ENCODE data around the gene ZNF189. TPM values are rescaled to one million over a fixed set of nuclear protein-coding genes. Genes with fewer than 3 reads are reported as not detected.
"Not testable (repeated sequence)": the region's sequence is repeated elsewhere in the genome, so short reads cannot be mapped to it uniquely, and the experiment has no call there.

Gene ZNF189
- total RNA-seq, 1 donor from 2014 or later = 17.5 TPM

DNA sequence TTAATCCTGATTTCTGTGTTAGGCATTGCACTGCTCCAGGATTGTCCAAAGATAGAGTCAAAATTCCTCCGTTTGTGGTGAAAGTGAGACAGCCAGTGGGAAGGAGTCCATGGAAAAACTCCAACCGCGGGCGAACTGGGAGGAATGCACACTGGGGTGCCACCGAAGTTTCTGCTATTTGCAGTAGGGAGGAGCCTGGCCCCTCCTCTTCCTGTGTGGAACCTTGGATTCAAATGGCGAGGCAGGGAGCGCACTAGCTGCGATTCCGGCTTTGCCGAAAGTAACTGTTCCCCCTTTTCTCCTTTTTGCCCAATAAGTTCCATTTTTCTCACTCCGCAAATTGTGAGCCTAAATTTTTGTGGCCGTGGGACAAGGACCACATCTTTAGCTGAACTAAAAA is 23.1 kb upstream of the ZNF189 start:
- no peak for ATAC-seq
- DNase-seq = no peak
- intact Hi-C loops (cut with micrococcal nuclease) = no loop called here

DNA sequence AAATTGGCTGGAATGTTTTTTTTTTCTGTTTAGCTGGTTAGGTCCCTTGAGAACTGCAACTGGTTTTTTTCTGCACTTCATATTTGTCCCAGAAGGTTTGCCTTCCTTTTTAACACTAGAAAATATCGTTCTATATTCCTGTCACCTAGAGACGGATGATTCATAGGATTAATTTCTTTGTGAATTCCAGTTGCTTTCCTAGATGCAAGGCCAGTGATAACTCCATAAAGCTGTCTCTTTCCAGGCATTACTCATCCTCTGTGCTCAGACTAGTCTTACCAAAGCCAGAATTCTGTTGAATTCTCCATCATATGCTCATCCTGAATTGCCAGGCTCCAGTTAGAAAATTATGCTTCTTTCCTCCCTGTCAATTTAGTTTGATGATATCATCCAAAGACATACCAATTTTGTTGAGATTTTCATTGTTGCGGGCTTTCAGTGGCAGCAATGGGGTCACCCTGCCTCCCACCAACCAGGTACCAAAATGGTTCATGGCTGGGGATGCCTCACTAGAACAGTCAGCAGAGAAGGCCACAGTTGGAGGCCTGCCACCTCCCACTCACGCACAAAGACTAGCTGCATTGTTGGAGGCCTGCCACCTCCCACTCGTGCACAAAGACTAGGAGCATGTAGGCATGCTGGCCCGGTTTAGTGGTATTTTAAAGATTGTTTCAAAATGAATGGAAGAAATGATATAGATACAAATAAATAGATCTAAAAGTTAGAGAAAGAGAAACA is 22.4 kb upstream of the ZNF189 start:
- DNase-seq = no peak
- intact Hi-C loops (cut with micrococcal nuclease) = no loop called here
- ATAC-seq = no peak

DNA sequence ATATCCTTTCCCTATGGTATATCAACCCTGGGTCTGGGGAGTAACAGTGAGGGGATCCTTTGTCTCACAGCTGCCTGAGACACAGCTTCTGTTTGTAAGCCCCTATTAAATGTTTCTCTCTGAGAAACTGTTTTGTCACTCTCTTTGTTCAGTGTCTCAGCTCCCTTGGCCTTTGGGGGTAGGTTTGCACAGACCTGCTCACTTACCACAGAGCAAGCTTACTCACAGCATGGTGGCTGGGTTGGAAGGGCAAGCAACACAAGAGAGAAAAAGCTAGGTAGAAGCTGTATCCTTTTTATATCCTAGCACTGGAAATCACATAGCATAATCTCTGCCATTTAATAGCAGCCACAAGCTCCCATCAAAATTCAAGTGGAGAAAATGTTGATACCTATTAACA is 18.4 kb upstream of the ZNF189 start:
- no peak for DNase-seq
- intact Hi-C loops (cut with micrococcal nuclease) = no loop called here
- no peak for ATAC-seq

DNA sequence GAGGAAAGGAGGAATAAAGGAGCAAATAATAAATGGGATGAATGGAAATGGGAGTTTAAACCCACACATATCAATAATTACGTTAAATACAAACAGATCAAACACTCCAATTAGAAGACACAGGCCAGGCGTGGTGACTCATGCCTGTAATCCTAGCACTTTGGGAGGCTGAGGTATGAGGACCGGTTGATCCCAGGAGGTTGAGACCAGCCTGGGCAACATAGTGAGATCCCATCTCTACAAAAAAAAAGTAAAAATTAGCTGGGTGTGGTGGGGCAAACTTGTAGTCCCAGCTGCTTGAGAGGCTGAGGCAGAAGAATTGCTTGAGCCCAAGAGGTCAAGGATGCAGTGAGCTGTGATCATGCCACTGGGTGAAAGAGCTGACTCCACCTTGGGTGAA is 17.5 kb upstream of the ZNF189 start:
- DNase-seq = no peak
- ATAC-seq = no peak
- intact Hi-C loops (cut with micrococcal nuclease) = no loop called here

DNA sequence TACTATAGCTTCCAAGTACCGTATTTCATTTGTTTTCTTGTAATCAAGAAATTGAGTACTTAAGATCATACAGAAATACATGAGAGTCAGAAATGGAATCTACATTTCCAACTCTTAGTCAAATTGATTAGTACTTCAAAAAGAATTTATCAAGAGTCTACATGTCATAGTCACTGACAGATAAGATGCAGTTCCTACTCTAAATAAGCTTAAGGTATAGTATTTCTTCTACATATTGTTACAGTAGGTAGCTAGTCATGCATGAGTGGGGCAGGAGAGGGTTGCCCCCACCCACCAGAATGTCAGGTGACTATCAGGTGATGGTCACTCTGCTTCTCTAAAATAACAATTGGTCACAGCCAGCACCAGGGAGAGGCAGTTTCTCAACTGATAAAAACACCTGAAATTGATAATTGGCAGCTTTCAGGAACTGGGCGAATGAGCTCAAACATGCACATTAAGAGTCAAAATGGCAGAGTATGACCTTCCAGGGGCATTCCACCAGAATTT is 16.8 kb upstream of the ZNF189 start:
- DNase-seq (no peak), ATAC-seq (no peak)
- intact Hi-C loops (cut with micrococcal nuclease) = no loop called here

DNA sequence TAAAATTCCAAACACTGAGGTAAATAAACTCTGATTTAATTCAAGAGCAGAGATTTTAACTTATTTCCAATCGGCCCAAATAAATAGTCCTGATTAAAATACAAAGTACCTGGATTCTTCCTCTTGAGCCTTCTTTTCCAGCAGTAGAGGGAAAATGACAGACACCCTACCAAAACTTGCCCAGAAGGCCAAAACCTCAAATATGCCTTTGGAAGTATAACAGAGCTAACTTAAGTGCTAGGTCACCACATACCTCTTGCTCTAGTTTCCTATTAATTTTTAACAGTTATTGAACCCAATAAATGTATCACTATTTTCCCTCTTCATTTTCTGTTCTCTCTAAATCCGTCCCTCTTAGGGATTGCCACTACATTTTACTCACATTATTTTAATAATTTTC is 15.3 kb upstream of the ZNF189 start:
- no peak for ATAC-seq
- DNase-seq = no peak
- intact Hi-C loops (cut with micrococcal nuclease) = no loop called here

DNA sequence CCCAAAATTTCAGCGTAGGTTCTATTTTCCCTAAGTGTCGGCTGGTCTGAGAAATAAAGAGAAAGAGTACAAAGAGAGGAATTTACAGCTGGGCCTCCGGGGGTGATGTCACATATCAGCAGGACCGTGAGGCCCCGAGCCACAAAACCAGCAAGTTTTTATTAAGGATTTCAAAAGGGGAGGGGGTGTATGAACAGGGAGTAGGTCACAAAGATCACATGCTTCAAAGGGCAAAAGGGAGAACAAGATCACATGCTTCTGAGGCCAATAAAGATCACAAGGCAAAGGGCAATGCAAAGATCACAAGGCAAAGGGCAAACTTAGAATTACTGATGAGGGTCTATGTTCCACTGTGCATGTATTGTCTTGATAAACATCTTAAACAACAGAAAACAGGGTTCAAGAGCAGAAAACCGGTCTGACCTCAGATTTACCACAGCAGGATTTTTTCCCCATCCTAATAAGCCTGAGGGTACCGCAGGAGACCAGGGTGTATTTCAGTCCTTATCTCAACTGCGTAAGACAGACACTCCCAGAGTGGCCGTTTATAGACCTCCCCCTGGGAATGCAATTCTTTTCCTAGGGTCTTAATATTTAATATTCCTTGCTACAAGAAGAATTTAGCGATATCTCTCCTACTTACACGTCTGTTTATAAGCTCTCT is 13.6 kb upstream of the ZNF189 start, which contains the start of gene BAAT:
TSS of gene BAAT (minus strand) at position 134 of the 664 bp plus-strand sequence. CDS start 13,602 bp downstream, outside the sequence.
- intact Hi-C loops (cut with micrococcal nuclease) = not testable (repeated sequence)

DNA sequence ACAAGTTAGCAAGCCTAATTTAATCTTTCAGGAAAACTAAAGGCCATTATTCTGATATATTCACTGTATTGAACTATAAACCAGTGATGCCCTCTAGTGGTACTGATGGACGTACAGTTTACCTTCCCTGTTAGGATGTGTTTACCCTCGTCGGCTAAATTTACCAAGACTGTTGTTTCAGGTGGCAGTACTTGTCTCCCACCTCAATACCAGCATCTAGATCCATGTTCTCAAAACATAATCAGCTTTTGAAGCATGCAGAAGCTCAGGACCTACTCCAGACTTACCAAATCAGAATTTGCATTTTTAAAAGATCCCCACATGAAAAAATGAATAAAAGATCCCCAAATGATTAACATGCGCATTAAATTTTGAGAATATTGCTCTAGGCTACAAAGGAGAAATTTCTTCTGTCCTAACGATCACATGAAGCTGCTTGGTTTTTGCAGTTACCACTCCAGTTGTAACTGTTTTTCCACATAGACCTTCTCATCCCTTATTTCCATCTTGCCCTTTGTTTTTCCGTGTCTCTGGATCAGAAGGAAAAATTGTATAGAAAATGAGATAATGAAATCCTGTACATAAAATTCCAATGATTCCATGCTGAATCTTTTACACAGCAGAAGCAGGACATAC is 10.7 kb upstream of the ZNF189 start:
- ATAC-seq (peak; percentile 36), DNase-seq (no peak)
- intact Hi-C loops (cut with micrococcal nuclease) = no loop called here

More for the DNA sequence above, 13.6 kb upstream of the ZNF189 start, which contains the start of gene BAAT:
- DNase-seq, ATAC-seq: not testable (repeated sequence)

DNA sequence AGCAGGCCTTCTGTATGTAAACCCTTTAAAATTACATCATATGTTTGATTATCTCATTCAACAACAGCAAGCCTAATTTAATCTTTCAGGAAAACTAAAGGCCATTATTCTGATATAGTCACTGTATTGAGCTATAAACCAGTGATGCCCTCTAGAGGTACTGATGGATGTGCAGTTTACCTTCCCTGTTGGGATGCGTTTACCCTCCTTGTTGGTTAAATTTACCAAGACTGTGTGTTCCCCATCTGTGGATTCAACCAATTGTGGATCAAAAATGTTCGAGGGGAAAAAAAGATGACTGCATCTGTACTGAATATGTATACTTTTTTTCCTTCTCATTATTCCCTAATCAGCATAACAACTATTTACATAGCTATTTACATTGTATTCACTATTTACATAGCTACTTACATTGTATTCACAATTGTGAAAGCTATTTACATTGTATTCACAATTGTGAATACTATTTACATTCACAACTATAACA is 10.1 kb upstream of the ZNF189 start:
- intact Hi-C loops (cut with micrococcal nuclease) = no loop called here
- DNase-seq (no peak), ATAC-seq (no peak)

DNA sequence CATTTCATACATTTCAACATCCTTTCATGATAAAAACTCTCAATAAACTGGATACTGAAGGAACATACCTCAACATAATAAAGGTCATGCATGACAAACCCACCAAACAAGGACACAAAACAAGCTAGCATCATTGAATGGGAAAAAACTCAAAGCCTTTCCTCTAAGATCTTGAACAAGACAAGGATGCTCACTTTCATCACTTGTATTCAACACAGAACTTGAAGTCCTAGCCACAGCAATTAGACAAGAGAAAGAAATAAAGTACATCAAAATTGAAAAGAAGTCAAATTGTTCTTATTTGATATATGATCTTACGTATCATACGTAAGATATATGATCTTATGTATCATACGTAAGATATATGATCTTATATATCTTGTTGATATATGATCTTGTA is 5.5 kb upstream of the ZNF189 start:
- DNase-seq = no peak
- intact Hi-C loops (cut with micrococcal nuclease) = no loop called here
- ATAC-seq = no peak

DNA sequence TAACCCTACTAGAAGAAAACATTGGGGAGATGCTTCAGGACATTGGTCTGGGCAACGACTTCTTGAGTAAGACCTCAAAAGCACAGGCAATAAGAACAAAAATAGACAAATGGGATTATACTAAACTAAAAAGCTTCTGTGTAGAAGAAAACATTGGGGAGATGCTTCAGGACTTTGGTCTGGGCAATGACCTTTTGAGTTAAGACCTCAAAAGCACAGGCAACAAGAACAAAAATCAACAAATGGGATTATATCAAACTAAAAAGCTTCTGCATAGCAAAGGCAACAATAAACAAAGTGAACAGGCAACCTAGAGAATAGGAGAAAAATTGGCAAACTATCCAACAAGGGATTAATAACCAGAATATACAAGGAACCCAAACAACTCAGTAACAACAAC is 4.0 kb upstream of the ZNF189 start:
- ATAC-seq (no peak), DNase-seq (no peak)
- intact Hi-C loops (cut with micrococcal nuclease) = loop anchor here (5.0 kb wide), 1 partner anchor 138 kb away; the partner anchor contains the start of gene RNF20

DNA sequence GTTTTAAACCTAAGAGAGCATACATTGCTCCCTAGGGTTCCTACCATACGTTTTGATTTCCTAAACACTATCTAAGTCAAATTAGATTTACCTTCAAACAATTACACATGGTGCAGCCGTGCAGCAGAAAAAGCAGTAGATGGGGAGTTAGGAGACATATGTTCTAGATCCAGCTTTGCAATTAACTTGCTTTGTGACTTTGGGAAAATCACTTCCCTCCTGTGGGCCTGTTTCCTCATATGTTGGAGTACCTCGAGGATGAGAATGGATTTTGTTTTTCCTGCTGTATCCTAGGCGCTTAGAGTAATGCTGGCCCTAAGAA is 944 bp upstream of the ZNF189 start:
- no peak for DNase-seq
- intact Hi-C loops (cut with micrococcal nuclease) = loop anchor here (5.0 kb wide), 1 partner anchor 135 kb away; the partner anchor contains the start of gene RNF20
- ATAC-seq = no peak

DNA sequence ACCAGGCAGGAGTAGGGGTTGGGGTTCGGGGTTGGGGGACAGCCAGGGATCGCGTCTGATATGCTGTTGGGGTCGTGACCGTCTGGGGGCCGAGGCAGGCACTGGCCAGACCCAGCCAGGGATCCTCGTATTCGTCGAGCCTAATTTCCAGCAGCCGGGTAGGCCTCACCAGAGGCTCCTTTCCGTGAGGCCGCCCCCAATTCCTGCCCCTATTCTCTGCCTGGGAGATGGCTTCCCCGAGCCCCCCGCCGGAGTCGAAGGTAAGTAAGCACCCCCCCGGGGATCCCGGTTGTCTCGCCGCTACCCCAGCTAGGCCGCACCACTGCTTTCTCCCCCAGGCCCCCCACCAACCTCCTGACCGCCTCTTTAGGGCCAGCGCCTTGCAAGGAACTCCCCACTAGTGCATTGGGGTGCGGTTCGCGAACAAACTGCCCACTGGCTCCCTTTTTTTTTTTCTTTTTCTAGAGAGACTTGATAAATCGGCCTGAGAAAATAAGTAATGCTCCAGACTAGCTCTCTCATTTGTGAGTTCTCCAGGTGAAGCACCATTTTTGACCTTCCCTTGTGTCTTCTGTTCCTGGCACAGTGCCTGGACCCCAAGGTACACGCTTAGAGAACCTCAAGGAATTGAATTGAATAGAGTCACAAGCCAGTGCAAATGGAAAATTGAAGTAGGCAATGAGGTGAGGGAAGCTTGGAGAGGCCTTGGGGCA is 435 bp downstream of the ZNF189 start:
- intact Hi-C loops (cut with micrococcal nuclease) = loop anchor here (5.0 kb wide), 1 partner anchor 133 kb away; the partner anchor contains the start of gene RNF20
- ATAC-seq (peak; percentile 30), DNase-seq (no peak)

DNA sequence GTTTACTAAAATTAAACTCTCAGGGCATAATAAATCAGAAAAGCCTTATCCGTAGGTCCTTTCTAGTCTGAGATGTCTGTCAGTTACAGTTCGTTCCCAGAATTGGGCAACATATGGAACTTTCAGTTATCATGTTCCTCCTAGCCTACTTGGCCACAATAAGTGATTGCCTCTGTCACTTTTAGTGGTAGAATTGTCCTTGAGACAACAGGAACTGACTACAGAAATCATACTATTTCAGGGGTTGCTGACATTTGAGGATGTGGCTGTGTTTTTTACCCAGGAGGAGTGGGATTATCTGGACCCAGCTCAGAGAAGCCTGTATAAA is 956 bp downstream of the ZNF189 start:
- ATAC-seq (no peak), DNase-seq (no peak)
- intact Hi-C loops (cut with micrococcal nuclease) = loop anchor here (5.0 kb wide), 1 partner anchor 133 kb away; the partner anchor contains the start of gene RNF20

DNA sequence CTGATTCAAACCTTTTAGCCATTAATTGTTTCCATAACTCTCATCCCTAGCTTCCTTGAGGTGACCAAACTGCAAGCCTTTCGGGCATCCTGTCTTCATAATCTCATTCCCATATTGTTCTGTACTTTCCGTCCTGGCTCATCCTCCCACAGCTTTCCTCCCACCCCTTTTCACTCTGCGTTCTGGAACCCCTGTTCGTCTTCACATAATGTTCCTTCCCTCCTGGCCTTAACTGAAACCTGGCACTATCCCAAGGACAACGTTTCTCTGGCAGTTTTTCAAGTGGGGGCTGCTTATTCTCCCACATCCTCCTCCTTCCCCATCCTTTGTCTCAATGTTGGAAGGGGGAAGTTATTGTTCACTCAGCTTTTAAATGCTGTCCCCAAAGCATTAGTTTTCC is 1.5 kb downstream of the ZNF189 start:
- ATAC-seq (peak; percentile 20), DNase-seq (peak; percentile 24)
- intact Hi-C loops (cut with micrococcal nuclease) = no loop called here

DNA sequence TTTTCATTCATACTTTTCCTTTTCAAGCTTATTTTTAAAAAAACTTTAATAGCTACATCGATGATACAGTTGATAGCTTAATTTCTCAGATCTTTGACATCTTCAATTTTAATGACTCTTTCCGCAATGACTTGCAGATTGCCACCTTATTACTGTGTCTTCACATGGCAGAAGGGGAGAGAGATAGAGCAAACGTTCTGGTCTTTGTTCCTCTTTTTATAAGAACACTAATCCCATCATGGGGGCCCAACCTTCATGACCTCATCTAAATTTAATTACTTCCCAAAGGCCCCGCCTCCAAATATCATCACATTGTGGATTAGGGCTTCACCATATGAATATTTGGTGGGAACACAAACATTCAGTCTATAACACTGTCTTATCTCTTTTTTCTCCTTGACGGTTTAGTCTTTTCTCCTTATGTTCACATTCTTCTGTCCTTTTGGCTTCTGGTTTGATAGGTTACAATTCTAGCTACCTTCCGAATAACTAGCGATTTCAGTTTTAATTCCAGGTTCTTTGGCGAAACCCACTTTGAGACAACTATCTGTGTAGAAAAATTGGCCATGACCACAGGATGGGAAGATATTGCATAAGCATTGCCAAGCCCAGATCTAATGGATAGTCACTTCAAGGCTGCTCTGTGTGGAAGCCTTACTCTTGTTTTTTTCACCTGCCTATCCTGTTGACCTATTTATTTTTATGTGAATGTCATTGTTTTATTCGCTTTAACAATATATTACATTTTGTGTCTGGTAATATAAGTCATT is 5.0 kb downstream of the ZNF189 start:
- no peak for ATAC-seq
- no peak for DNase-seq

DNA sequence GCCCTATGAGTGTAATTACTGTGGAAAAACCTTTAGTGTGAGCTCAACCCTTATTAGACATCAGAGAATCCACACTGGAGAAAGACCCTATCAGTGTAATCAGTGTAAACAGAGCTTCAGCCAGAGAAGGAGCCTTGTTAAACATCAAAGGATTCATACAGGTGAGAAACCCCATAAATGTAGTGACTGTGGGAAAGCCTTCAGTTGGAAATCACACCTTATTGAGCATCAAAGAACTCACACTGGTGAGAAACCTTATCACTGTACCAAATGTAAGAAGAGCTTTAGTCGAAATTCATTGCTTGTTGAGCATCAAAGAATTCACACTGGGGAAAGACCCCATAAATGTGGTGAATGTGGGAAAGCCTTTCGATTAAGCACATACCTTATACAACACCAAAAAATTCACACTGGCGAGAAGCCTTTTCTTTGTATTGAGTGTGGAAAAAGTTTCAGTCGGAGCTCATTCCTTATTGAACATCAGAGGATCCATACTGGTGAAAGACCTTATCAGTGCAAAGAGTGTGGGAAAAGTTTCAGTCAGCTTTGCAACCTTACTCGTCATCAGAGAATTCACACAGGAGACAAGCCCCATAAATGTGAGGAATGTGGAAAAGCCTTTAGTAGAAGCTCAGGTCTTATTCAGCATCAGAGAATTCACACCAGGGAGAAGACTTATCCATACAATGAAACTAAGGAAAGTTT is 9.9 kb downstream of the ZNF189 start:
- DNase-seq (no peak), ATAC-seq (no peak)
- intact Hi-C loops (cut with micrococcal nuclease) = no loop called here

More for the DNA sequence above, 5.0 kb downstream of the ZNF189 start:
- intact Hi-C loops (cut with micrococcal nuclease) = no loop called here

DNA sequence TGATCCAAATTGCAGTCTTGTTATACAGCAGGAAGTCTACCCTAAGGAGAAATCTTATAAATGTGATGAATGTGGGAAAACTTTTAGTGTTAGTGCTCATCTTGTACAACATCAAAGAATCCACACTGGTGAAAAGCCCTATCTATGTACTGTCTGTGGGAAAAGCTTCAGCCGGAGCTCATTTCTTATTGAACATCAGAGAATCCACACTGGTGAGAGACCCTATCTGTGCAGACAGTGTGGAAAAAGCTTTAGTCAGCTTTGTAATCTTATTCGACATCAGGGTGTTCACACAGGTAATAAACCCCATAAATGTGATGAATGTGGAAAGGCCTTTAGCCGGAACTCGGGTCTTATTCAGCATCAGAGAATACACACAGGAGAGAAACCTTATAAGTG is 10.4 kb downstream of the ZNF189 start:
- no peak for DNase-seq
- ATAC-seq = no peak
- intact Hi-C loops (cut with micrococcal nuclease) = no loop called here

Data from left ventricle myocardium superior (tissue), 1 donor.